HG03139 (cell line): ENCODE data around the gene CASTOR2.
"Not testable (repeated sequence)": the region's sequence is repeated elsewhere in the genome, so short reads cannot be mapped to it uniquely, and the experiment has no call there.

Experiments
- ATAC-seq: cut with Tn5 transposase; IDR thresholded peaks from one replicate; pipeline ENCODE4 v1.9.1; 2021; ENCODE audit not compliant: unreplicated experiment

The CASTOR2 gene

GRCh38 chr7:74994869-74995543, 30.5 kb downstream of the CASTOR2 start:
- not testable (repeated sequence) for ATAC-seq

GRCh38 chr7:74996361-74996760, 31.9 kb downstream of the CASTOR2 start:
- ATAC-seq: not testable (repeated sequence)

- not testable (repeated sequence) for ATAC-seq
Observed at GRCh38 chr7:74997811-74998210, 33.3 kb downstream of the CASTOR2 start.

- not testable (repeated sequence) for ATAC-seq
Observed at GRCh38 chr7:75001356-75001755, 36.9 kb downstream of the CASTOR2 start.

GRCh38 chr7:75010036-75010435, 45.5 kb downstream of the CASTOR2 start:
- no peak for ATAC-seq

GRCh38 chr7:75017832-75018231, 53.3 kb downstream of the CASTOR2 start:
- ATAC-seq: no peak

- ATAC-seq: no peak
Observed at GRCh38 chr7:75018570-75019364, 54.3 kb downstream of the CASTOR2 start.

- no peak for ATAC-seq
Observed at GRCh38 chr7:75019800-75020199, 55.3 kb downstream of the CASTOR2 start.

- no peak for ATAC-seq
Observed at GRCh38 chr7:75024922-75025321, 60.4 kb downstream of the CASTOR2 start.

GRCh38 chr7:75028299-75028698, 63.8 kb downstream of the CASTOR2 start:
- no peak for ATAC-seq

- no peak for ATAC-seq
Observed at GRCh38 chr7:75033064-75033463, 68.6 kb downstream of the CASTOR2 start.

GRCh38 chr7:75033826-75034225, 69.3 kb downstream of the CASTOR2 start:
- ATAC-seq: no peak

- no peak for ATAC-seq
Observed at GRCh38 chr7:75038508-75038907, 74.0 kb downstream of the CASTOR2 start.

GRCh38 chr7:75039166-75039565, 74.7 kb downstream of the CASTOR2 start:
- ATAC-seq: no peak

GRCh38 chr7:75039709-75040108, 75.2 kb downstream of the CASTOR2 start:
- no peak for ATAC-seq

- no peak for ATAC-seq
Observed at GRCh38 chr7:75040512-75040911, 76.0 kb downstream of the CASTOR2 start.

- no peak for ATAC-seq
Observed at GRCh38 chr7:75042286-75042685, 77.8 kb downstream of the CASTOR2 start.

GRCh38 chr7:75042831-75043703, 78.6 kb downstream of the CASTOR2 start:
- no peak for ATAC-seq

- ATAC-seq: no peak
Observed at GRCh38 chr7:75045881-75046280, 81.4 kb downstream of the CASTOR2 start.

- no peak for ATAC-seq
Observed at GRCh38 chr7:75048435-75049379, 84.2 kb downstream of the CASTOR2 start.
